Activated CD8-positive, alpha-beta memory T cell treated with anti-CD3 and anti-CD28 coated beads for 24 hours (primary cell): ENCODE data around the gene TBC1D20.

Experiments used
- DNase-seq: peaks from one replicate; pipeline ENCODE4 v3.0.0-alpha.2; 2020

Gene TBC1D20

GRCh38 chr20:437787-438486 lies 24.4 kb downstream of the TBC1D20 start:
- no peak for DNase-seq

GRCh38 chr20:436476-436875 lies 25.9 kb downstream of the TBC1D20 start:
- DNase-seq, result no peak

GRCh38 chr20:435558-435957 lies 26.8 kb downstream of the TBC1D20 start:
- DNase-seq, result no peak

- DNase-seq, result no peak
Observed at GRCh38 chr20:434661-435419, 27.5 kb downstream of the TBC1D20 start.

- no peak for DNase-seq
Observed at GRCh38 chr20:434221-434620, 28.1 kb downstream of the TBC1D20 start.

GRCh38 chr20:433300-433975 lies 28.9 kb downstream of the TBC1D20 start:
- DNase-seq, result peak; percentile 83

GRCh38 chr20:432677-433299 lies 29.5 kb downstream of the TBC1D20 start:
- no peak for DNase-seq

GRCh38 chr20:432208-432607 lies 30.1 kb downstream of the TBC1D20 start:
- no peak for DNase-seq

GRCh38 chr20:431012-431904 lies 31.1 kb downstream of the TBC1D20 start:
- no peak for DNase-seq

- DNase-seq, result no peak
Observed at GRCh38 chr20:430091-430999, 32.0 kb downstream of the TBC1D20 start.

- DNase-seq, result no peak
Observed at GRCh38 chr20:428658-429200, 33.6 kb downstream of the TBC1D20 start.

GRCh38 chr20:427849-428657 lies 34.3 kb downstream of the TBC1D20 start:
- DNase-seq, result no peak

GRCh38 chr20:427401-427800 lies 34.9 kb downstream of the TBC1D20 start:
- no peak for DNase-seq

- DNase-seq, result no peak
Observed at GRCh38 chr20:426566-426965, 35.8 kb downstream of the TBC1D20 start.

GRCh38 chr20:421685-422250 lies 40.6 kb downstream of the TBC1D20 start:
- DNase-seq, result no peak

GRCh38 chr20:420721-421574 lies 41.4 kb downstream of the TBC1D20 start:
- DNase-seq, result no peak

- no peak for DNase-seq
Observed at GRCh38 chr20:420166-420620, 42.1 kb downstream of the TBC1D20 start.

GRCh38 chr20:419556-420165 lies 42.7 kb downstream of the TBC1D20 start:
- DNase-seq, result no peak
